Transverse colon (tissue), 4 donors: ENCODE measurements around the gene SP2.

ENCODE experiments used
- EP300 ChIP-seq: sonication (generic); formaldehyde crosslinking; IDR thresholded peaks from one replicate; pipeline ENCODE4 v1.6.1; 2017; ENCODE audit warnings: antibody characterized with exemption, low read depth
- POLR2A ChIP-seq: fragments of 450-650 bp; IDR thresholded peaks from one replicate; pipeline ENCODE4 v1.6.1; 2016; ENCODE audit warnings: antibody characterized with exemption, mild to moderate bottlenecking, moderate library complexity
- POLR2AphosphoS5 ChIP-seq, 3 donors: sonication (generic); formaldehyde crosslinking; IDR thresholded peaks; one replicate each; pipeline ENCODE4 v1.6.1; 2016; ENCODE audit warnings: antibody characterized with exemption in 3 of 3
- TF ChIP-seq, protein P1 (sequence below), 5 experiments: fragments of 200-600 bp in 3 of 5; fragments of 450-650 bp in 2 of 5; sonication (generic) in 3 of 5; IDR thresholded peaks; 1 replicate in 2 of 5; 2 replicates in 3 of 5; pipeline ENCODE4 v1.5.1; 2016 to 2017; ENCODE audit warnings: antibody characterized with exemption in 5 of 5, inconsistent platforms in 3 of 5, mild to moderate bottlenecking in 2 of 5, moderate library complexity in 1 of 5

DNA sequence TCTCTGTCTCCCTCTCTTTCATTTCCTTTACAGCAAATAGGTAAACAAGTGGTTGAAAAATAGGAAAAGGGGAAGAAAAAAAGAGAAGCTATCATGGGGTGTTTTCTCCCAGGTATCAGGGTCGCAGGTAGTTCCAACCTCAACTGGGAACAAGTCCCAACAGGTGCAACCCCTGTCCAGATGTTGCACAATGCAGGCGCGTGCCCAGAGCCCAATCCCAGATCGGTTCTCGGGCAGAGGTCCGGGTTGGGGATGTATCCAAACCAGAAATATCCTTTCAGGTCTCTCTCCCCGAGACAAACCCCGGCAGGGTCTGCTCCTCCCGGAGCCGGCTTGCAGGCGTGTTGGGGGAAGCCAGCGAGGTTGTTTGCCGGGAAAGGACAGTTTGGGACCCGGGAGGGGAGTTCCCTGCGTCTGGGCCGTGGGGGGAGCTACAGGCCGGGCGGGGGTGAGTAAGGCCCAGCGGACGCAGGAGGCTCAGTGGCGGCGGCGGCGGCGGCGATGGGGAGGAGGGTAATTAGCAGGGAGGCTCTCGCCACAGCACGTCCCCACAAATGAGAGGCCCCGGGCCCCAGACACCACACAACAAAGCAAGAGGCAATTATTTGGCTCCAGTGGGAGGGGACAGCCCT, 23.9 kb upstream of the SP2 start:
- TF ChIP-seq POLR2AphosphoS5 (IDR thresholded peaks at IDR 0.05) (no peak), EP300 (no peak), POLR2A (no peak)
- TF ChIP-seq, protein P1, sequence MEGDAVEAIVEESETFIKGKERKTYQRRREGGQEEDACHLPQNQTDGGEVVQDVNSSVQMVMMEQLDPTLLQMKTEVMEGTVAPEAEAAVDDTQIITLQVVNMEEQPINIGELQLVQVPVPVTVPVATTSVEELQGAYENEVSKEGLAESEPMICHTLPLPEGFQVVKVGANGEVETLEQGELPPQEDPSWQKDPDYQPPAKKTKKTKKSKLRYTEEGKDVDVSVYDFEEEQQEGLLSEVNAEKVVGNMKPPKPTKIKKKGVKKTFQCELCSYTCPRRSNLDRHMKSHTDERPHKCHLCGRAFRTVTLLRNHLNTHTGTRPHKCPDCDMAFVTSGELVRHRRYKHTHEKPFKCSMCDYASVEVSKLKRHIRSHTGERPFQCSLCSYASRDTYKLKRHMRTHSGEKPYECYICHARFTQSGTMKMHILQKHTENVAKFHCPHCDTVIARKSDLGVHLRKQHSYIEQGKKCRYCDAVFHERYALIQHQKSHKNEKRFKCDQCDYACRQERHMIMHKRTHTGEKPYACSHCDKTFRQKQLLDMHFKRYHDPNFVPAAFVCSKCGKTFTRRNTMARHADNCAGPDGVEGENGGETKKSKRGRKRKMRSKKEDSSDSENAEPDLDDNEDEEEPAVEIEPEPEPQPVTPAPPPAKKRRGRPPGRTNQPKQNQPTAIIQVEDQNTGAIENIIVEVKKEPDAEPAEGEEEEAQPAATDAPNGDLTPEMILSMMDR (IDR thresholded peaks at IDR 0.05): no peak
